Measurements from ENCODE around the gene PHACTR4. TPM values are rescaled to one million over a fixed set of nuclear protein-coding genes. Genes with fewer than 3 reads are reported as not detected.
"Not testable (repeated sequence)": the region's sequence is repeated elsewhere in the genome, so short reads cannot be mapped to it uniquely, and the experiment has no call there.

The PHACTR4 gene
- total RNA-seq, 1 donor from 2014 or later: 36.5 TPM

GRCh38 chr1:28538286-28538685, 168.7 kb downstream of the PHACTR4 start:
- no peak for DNase-seq (ENCODE audit: low spot score)
- no peak for ATAC-seq
- intact Hi-C loops (cut with DNase I): no loop called here

DNA sequence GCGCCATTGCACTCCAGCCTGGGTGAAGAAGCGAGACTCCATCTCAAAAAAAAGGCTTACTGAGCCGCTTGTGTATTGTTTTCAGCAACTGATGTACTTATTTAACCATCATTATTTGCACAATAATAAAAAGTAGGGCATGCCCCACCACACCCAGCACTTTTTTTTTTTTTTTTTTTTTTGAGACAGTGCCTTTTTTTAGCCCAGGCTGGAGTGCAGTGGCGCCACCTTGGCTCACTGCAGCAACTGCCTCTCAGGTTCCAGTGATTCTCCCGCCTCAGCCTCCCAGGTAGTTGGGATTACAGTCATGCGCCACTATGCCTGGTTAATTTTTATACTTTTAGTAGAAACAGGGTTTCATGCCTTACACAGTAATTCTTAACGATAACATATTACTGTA, 171.1 kb downstream of the PHACTR4 start:
- intact Hi-C loops (cut with DNase I): no loop called here
- no peak for ATAC-seq
- DNase-seq (ENCODE audit: low spot score): no peak

DNA sequence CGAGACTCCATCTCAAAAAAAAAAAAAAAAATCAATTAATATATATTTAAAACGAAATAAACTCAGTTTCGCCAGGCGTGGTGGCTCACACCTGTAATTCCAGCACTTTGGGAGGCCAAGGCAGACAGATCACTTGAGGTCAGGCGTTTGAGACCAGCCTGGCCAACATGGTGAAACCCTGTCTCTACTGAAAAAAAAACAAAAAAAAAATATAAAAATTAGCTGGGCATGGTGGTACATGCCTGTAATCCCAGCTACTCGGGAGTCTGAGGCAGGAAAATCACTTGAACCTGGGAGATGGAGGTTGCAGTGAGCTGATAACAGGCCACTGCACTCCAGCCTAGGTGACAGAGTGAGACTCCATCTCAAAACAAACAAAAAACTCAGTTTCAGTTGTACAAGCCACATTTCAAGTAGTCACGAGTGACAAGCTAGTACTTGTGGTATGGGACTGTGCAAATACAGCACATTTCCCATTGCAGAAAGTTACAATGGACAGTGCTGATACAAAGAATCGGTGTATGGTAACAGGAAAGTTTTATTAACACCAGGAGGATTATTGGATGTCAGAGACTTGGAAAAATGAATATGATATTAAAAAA, 172.0 kb downstream of the PHACTR4 start:
- ATAC-seq; DNase-seq (ENCODE audit: low spot score); intact Hi-C loops (cut with DNase I): not testable (repeated sequence)

DNA sequence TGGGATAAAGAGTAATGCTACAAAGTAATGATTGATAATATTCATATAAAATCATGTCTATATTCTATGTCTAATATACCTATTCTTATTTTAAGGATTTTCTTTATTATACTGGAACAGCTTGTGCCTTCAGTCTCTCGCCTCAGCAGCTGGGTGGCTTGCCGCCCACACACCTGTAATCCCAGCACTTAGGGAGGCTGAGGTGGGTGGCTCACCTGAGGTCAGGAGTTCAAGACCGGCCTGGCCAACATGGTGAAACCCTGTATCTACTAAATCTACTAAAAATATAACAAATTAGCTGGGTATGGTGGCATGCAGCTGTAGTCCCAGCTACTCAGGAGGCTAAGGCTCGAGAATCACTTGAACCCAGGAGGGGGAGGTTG, 175.7 kb downstream of the PHACTR4 start:
- no peak for ATAC-seq

DNA sequence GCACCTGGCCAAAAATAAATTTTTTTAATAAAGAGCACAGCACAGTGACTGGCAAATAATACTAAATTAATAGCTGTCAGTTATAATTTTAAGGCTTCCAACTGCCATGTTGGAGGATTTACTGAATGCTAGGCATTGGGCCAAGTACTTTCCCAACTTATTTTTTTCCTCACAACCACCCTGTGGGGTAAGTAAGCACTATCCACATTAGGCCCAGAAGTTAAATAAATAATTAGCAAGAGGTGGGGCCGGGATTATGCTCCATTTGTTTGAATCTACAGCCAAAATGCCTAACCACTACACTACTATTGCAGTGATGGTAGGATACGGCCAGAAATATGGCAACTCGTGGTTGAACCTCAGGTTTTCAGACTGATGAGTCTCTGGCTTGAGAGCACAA, 178.8 kb downstream of the PHACTR4 start:
- DNase-seq (ENCODE audit: low spot score) (no peak), ATAC-seq (no peak)
- intact Hi-C loops (cut with DNase I): no loop called here

More for the DNA sequence above, 175.7 kb downstream of the PHACTR4 start:
- DNase-seq (ENCODE audit: low spot score): no peak
- intact Hi-C loops (cut with DNase I): no loop called here

Other genes starting within 250 kb of the PHACTR4 start
- gene PTAFR, start 193.1 kb upstream of the PHACTR4 start, total RNA-seq: 7.0 TPM
- gene DNAJC8, start 136.7 kb upstream of the PHACTR4 start, total RNA-seq: 66.2 TPM
- 92.2 TPM for gene ATP5IF1, start 133.6 kb upstream of the PHACTR4 start, total RNA-seq
- 5.8 TPM for gene SESN2, start 110.2 kb upstream of the PHACTR4 start, total RNA-seq
- gene MED18, start 40.7 kb upstream of the PHACTR4 start, total RNA-seq: 10.7 TPM
- 10.7 TPM for gene RCC1, start 136.3 kb downstream of the PHACTR4 start, total RNA-seq
- 31.0 TPM for gene TRNAU1AP, start 183.3 kb downstream of the PHACTR4 start, total RNA-seq
- 5.8 TPM for gene RAB42, start 222.5 kb downstream of the PHACTR4 start, total RNA-seq

Data from sciatic nerve (tissue), 2 donors.